Thyroid gland (tissue), 4 donors: ENCODE results near the gene GLCCI1.

ENCODE experiments used
- POLR2A ChIP-seq, 2 donors: fragments of 450-650 bp; IDR thresholded peaks; one replicate each; pipeline ENCODE4 v1.6.1; 2017; ENCODE audit warnings: antibody characterized with exemption in 2 of 2, mild to moderate bottlenecking in 2 of 2, moderate library complexity in 1 of 2
- TF ChIP-seq, protein P1 (sequence below), 6 experiments: fragments of 200-600 bp in 3 of 6; fragments of 450-650 bp in 3 of 6; sonication (generic) in 3 of 6; IDR thresholded peaks; one replicate each; pipeline ENCODE4 v1.5.1; 2016 to 2019; ENCODE audit warnings: antibody characterized with exemption in 6 of 6, mild to moderate bottlenecking in 2 of 6, inconsistent platforms in 1 of 6, moderate library complexity in 1 of 6

- TF ChIP-seq, protein P1, sequence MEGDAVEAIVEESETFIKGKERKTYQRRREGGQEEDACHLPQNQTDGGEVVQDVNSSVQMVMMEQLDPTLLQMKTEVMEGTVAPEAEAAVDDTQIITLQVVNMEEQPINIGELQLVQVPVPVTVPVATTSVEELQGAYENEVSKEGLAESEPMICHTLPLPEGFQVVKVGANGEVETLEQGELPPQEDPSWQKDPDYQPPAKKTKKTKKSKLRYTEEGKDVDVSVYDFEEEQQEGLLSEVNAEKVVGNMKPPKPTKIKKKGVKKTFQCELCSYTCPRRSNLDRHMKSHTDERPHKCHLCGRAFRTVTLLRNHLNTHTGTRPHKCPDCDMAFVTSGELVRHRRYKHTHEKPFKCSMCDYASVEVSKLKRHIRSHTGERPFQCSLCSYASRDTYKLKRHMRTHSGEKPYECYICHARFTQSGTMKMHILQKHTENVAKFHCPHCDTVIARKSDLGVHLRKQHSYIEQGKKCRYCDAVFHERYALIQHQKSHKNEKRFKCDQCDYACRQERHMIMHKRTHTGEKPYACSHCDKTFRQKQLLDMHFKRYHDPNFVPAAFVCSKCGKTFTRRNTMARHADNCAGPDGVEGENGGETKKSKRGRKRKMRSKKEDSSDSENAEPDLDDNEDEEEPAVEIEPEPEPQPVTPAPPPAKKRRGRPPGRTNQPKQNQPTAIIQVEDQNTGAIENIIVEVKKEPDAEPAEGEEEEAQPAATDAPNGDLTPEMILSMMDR (IDR thresholded peaks at IDR 0.05): no peak
- TF ChIP-seq POLR2A (IDR thresholded peaks at IDR 0.05): no peak
Observed at GRCh38 chr7:7977774-7978173, 9.2 kb downstream of the GLCCI1 start.
